GM12878 (cell line): ENCODE results near the gene TBC1D22B. TPM values are rescaled to one million over a fixed set of nuclear protein-coding genes. Genes with fewer than 3 reads are reported as not detected.

Experiments
- ATAC-seq: fragments of 200-7000 bp; cut with Tn5 transposase; 3 replicates; pipeline ENCODE4 v1.9.1; 2020; ENCODE audit warnings: mild to moderate bottlenecking, moderate library complexity
- BruUV-seq: library from RNA; stranded (reverse); fragments of 400-500 nt; replicated peaks from 2 replicates; lab custom pipeline; 2021; lab: Mats Ljungman, UMichigan
- CTCF ChIA-PET: fragments of 300-600 bp; sonication (Branson Sonifier 250); formaldehyde crosslinking; extraction: SDS; loops from one replicate; lab custom pipeline; 2021; ENCODE audit warnings: inconsistent platforms; lab: Yijun Ruan, JAX
- POLR2A ChIA-PET: fragments of 350-600 bp; formaldehyde crosslinking; extraction: SDS; loops from one replicate; lab custom pipeline; 2021; ENCODE audit warnings: inconsistent platforms; lab: Charles Lee
- RAD21 ChIA-PET: fragments of 300-600 bp; sonication (Branson Sonifier 250); formaldehyde crosslinking; loops from one replicate; lab custom pipeline; 2023; ENCODE audit warnings: antibody characterized with exemption; ENCODE audit not compliant: unreplicated experiment; lab: Charles Lee
- SMC1A ChIA-PET: fragments of 300-600 bp; sonication (Branson Sonifier 250); formaldehyde crosslinking; loops from one replicate; lab custom pipeline; 2023; ENCODE audit not compliant: unreplicated experiment, uncharacterized antibody; lab: Charles Lee
- DNase-seq: peaks from one replicate; pipeline ENCODE4 v3.0.0-alpha.2; 2011; ENCODE audit warnings: low read depth, low spot score
- FAIRE-seq: peaks from 3 replicates; lab custom pipeline; 2011; peaks lifted over from hg19 to GRCh38; lab: Jason Lieb, UNC
- H2AFZ ChIP-seq: 2 replicates; pipeline ENCODE4 v1.6.0; 2011; ENCODE audit warnings: low read depth, low read length, control low read depth; ENCODE audit not compliant: control insufficient read depth
- H3K27ac ChIP-seq: 2 replicates; pipeline ENCODE4 v1.5.1; 2011; ENCODE audit warnings: control low read depth; ENCODE audit not compliant: control insufficient read depth, insufficient read depth
- H3K27me3 ChIP-seq, 2 experiments: replicated peaks in 1 of 2; 2 replicates each; pipeline versions ENCODE4 v1.6.0 to v1.6.1; 2011; ENCODE audit warnings: low read length in 1 of 2; ENCODE audit not compliant: control insufficient read depth in 2 of 2, insufficient read depth in 2 of 2
- H3K36me3 ChIP-seq, 2 experiments: 2 replicates each; pipeline ENCODE4 v1.5.1; 2011; ENCODE audit warnings: low read length in 1 of 2; ENCODE audit not compliant: control insufficient read depth in 2 of 2, insufficient read depth in 2 of 2
- H3K4me1 ChIP-seq: 2 replicates; pipeline ENCODE4 v1.6.1; 2011; ENCODE audit warnings: mild to moderate bottlenecking, low read length, moderate library complexity, mixed read lengths; ENCODE audit not compliant: control insufficient read depth, insufficient read depth
- H3K4me2 ChIP-seq: 2 replicates; pipeline ENCODE4 v1.6.0; 2011; ENCODE audit warnings: control low read depth; ENCODE audit not compliant: control insufficient read depth, insufficient read depth
- H3K4me3 ChIP-seq: fragments of 200-600 bp; sonication (generic); 2 replicates; pipeline ENCODE4 v1.5.1; 2016
- H3K79me2 ChIP-seq: 2 replicates; pipeline ENCODE4 v1.6.0; 2011; ENCODE audit warnings: low read length; ENCODE audit not compliant: control insufficient read depth, insufficient read depth
- H3K9ac ChIP-seq: 2 replicates; pipeline ENCODE4 v1.8.0; 2011; ENCODE audit warnings: low read length, control low read depth, mixed read lengths; ENCODE audit not compliant: control insufficient read depth, insufficient read depth
- H3K9me3 ChIP-seq: replicated peaks from 3 replicates; pipeline ENCODE4 v1.5.1; 2011; ENCODE audit warnings: mild to moderate bottlenecking, low read length; ENCODE audit not compliant: control insufficient read depth, insufficient read depth
- H4K20me1 ChIP-seq: 2 replicates; pipeline ENCODE4 v1.6.0; 2011; ENCODE audit not compliant: control insufficient read depth, insufficient read depth
- ESRRA ChIP-seq: IDR thresholded peaks from 2 replicates; pipeline ENCODE4 v1.6.1; 2012; ENCODE audit warnings: mild to moderate bottlenecking, low read length, improper control_type of control experiment
- SMAD5 ChIP-seq: IDR thresholded peaks from 2 replicates; pipeline ENCODE4 v1.6.1; 2016; ENCODE audit warnings: antibody characterized with exemption, low read depth
- TCF3 ChIP-seq: IDR thresholded peaks from 2 replicates; pipeline ENCODE4 v1.6.1; 2012; ENCODE audit warnings: low read depth, mild to moderate bottlenecking, low read length, borderline replicate concordance; ENCODE audit not compliant: insufficient read depth
- ZBED1 ChIP-seq: IDR thresholded peaks from 2 replicates; pipeline ENCODE4 v1.6.1; 2016; ENCODE audit warnings: borderline replicate concordance
- ZBTB33 ChIP-seq: fragments of 450-650 bp; IDR thresholded peaks from 2 replicates; pipeline ENCODE4 v1.6.1; 2017; ENCODE audit warnings: mild to moderate bottlenecking
- WGBS: methylation state at CpG from one replicate; pipeline ENCODE4 v1.1.6; 2016; ENCODE audit warnings: low lambda C conversion rate; ENCODE audit not compliant: insufficient replicate concordance, insufficient coverage; ENCODE audit errors: missing lambda C conversion rate; 5-methylcytosine and 5-hydroxymethylcytosine counted together
- in situ Hi-C: fragments of 300-500 bp; cut with MboI; formaldehyde crosslinking; loops from 9 replicates; pipeline ENCODE4 v1.14.3; 2018; ENCODE audit warnings: mixed read lengths
- intact Hi-C: fragments of 100-400 bp; cut with micrococcal nuclease; formaldehyde crosslinking; loops from one replicate; pipeline ENCODE4 v1.14.2; 2022; ENCODE audit not compliant: unreplicated experiment
- polyA plus RNA-seq, 11 experiments: library from polyadenylated mRNA; depleted of rRNA in 4 of 11; unstranded in 6 of 11; stranded (reverse) in 5 of 11; fragments of >200 nt; fragmentation: Nextera tagmentation in 4 of 11; fragmentation: Illumina TruSeq in 1 of 11; extraction: Ambion mirVana in 4 of 11; extraction: Trizol in 1 of 11; gene quantifications; 1 replicate in 1 of 11; 2 replicates in 10 of 11; pipeline versions ENCODE4 v1.2.1 to v1.2.3, GENCODE V29; 2011 to 2016; ENCODE audit warnings: inconsistent platforms in 2 of 11, missing spikeins in 2 of 11, low read depth in 1 of 11
- total RNA-seq, 4 experiments: library from RNA; depleted of rRNA in 3 of 4; stranded (reverse); fragments of >200 nt in 3 of 4; fragmentation: Illumina TruSeq in 1 of 4; extraction: Trizol in 1 of 4; gene quantifications; 2 replicates each; pipeline versions ENCODE4 v1.2.1 to v1.2.3, GENCODE V29; 2013 to 2021
- TF ChIP-seq, protein P1 (sequence below): IDR thresholded peaks from 2 replicates; pipeline ENCODE4 v1.6.1; 2012; ENCODE audit warnings: low read length, inconsistent platforms
- TF ChIP-seq, protein P2 (sequence below): fragments of 450-650 bp; IDR thresholded peaks from 2 replicates; pipeline ENCODE4 v1.6.1; 2018; ENCODE audit warnings: borderline replicate concordance, mild to moderate bottlenecking; ENCODE audit not compliant: partially characterized antibody
- TF ChIP-seq, protein P3 (sequence below): IDR thresholded peaks from 2 replicates; pipeline ENCODE4 v1.6.1; 2011; ENCODE audit warnings: low read depth, mild to moderate bottlenecking, low read length, moderate library complexity, borderline replicate concordance; ENCODE audit errors: extremely low read depth

TBC1D22B gene
- total and polyA plus RNA-seq, 10 of the 15 experiments (the other 5 are each of a cell fraction or from before 2014, with no cell fraction given) = 3.4 to 18.7 (median 14.1) TPM

DNA sequence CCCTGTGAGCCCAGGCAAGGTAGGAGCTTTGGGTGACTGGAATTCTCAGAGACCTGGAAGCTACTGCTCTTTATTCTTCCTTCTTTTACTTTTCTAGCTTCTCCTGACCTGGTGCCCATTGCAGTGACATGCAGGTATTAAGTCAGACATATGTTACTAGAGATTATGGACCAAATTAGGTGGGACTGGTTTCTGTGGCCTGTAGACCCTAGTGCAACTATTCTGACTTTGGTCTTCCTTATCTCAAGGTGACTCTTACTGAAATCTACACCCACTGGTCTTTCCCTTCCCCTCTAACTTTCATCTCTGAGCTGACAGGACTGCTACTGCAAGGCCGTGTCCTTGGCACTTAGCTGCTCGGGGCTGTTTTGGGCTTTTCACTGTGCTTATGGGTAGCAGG, 24.8 kb downstream of the TBC1D22B start:
- POLR2A ChIA-PET = interaction anchor here (0.5 kb wide), 1 partner anchor 21 kb away, joined by 9 read pairs; no protein-coding TSS in a partner anchor

GRCh38 chr6:37283268-37283667, 25.7 kb downstream of the TBC1D22B start:
- DNase-seq (no peak), ATAC-seq (no peak), FAIRE-seq (no peak)
- no peak overlapping the region for H3K4me2 ChIP-seq
- ChIA-PET RAD21 (no interaction called here), SMC1A (no interaction called here), POLR2A (no interaction called here), CTCF (interaction anchor here (0.6 kb wide), 1 partner anchor 112 kb away, joined by 3 read pairs; no protein-coding TSS in a partner anchor)
- in situ Hi-C loops = no loop called here
- no peaks in the 10 kb centered on the region for H3K27me3 ChIP-seq
- no peaks in the 10 kb centered on the region; the same call in 1 of the 2 replicates for H3K79me2 ChIP-seq
- peaks cover 19 to 24% of the 10 kb centered on the region in 2 experiments; a peak in 3 of 4 replicates for H3K36me3 ChIP-seq
- H3K4me1 ChIP-seq = peaks cover 9% of the 10 kb centered on the region
- no peak overlapping the region for H3K27ac ChIP-seq
- intact Hi-C loops = no loop called here
- no peaks in the 10 kb centered on the region for H4K20me1 ChIP-seq
- no peak overlapping the region for H3K9ac ChIP-seq
- no peak overlapping the region for H3K4me3 ChIP-seq
- 61% methylated on average over 3 of the region's 3 CpGs for WGBS
- no peak overlapping the region for H2AFZ ChIP-seq
- H3K9me3 ChIP-seq = no peaks in the 10 kb centered on the region
- no TSS peak for BruUV-seq
- no peak for TF ChIP-seq ESRRA
- no peak for TF ChIP-seq ZBTB33
- TF ChIP-seq, protein P1, sequence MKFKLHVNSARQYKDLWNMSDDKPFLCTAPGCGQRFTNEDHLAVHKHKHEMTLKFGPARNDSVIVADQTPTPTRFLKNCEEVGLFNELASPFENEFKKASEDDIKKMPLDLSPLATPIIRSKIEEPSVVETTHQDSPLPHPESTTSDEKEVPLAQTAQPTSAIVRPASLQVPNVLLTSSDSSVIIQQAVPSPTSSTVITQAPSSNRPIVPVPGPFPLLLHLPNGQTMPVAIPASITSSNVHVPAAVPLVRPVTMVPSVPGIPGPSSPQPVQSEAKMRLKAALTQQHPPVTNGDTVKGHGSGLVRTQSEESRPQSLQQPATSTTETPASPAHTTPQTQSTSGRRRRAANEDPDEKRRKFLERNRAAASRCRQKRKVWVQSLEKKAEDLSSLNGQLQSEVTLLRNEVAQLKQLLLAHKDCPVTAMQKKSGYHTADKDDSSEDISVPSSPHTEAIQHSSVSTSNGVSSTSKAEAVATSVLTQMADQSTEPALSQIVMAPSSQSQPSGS = no peak
- no peak for TF ChIP-seq ZBED1
- no peak for TF ChIP-seq TCF3
- TF ChIP-seq SMAD5 = no peak
- TF ChIP-seq, protein P2, sequence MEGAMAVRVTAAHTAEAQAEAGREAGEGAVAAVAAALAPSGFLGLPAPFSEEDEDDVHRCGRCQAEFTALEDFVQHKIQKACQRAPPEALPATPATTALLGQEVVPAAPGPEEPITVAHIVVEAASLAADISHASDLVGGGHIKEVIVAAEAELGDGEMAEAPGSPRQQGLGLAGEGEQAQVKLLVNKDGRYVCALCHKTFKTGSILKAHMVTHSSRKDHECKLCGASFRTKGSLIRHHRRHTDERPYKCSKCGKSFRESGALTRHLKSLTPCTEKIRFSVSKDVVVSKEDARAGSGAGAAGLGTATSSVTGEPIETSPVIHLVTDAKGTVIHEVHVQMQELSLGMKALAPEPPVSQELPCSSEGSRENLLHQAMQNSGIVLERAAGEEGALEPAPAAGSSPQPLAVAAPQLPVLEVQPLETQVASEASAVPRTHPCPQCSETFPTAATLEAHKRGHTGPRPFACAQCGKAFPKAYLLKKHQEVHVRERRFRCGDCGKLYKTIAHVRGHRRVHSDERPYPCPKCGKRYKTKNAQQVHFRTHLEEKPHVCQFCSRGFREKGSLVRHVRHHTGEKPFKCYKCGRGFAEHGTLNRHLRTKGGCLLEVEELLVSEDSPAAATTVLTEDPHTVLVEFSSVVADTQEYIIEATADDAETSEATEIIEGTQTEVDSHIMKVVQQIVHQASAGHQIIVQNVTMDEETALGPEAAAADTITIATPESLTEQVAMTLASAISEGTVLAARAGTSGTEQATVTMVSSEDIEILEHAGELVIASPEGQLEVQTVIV = no peak

More for the DNA sequence above, 24.8 kb downstream of the TBC1D22B start:
- Histone ChIP-seq H3K27me3 (no peaks in the 10 kb centered on the region), H4K20me1 (no peaks in the 10 kb centered on the region), H3K27ac (no peak overlapping the region), H3K4me1 (peaks cover 7% of the 10 kb centered on the region), H3K36me3 (peaks cover 17 to 24% of the 10 kb centered on the region in 2 experiments; a peak in 3 of 4 replicates), H3K9ac (no peak overlapping the region), H3K4me3 (no peak overlapping the region), H2AFZ (no peak overlapping the region), H3K9me3 (no peaks in the 10 kb centered on the region), H3K79me2 (peaks cover 2% of the 10 kb centered on the region), H3K4me2 (no peak overlapping the region)
- ChIA-PET SMC1A (no interaction called here), RAD21 (no interaction called here), CTCF (no interaction called here)
- in situ Hi-C loops = no loop called here
- no peak for FAIRE-seq
- intact Hi-C loops = no loop called here
- no peak for DNase-seq
- BruUV-seq = no TSS peak
- ATAC-seq = no peak
- TF ChIP-seq, protein P3, sequence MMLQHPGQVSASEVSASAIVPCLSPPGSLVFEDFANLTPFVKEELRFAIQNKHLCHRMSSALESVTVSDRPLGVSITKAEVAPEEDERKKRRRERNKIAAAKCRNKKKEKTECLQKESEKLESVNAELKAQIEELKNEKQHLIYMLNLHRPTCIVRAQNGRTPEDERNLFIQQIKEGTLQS = no peak
- 94% methylated on average over 2 of the region's 2 CpGs for WGBS
